OCI-LY3 (cell line): ENCODE measurements around the gene EAF1.
"Not testable (repeated sequence)": the region's sequence is repeated elsewhere in the genome, so short reads cannot be mapped to it uniquely, and the experiment has no call there.

Source experiments
- H2AFZ ChIP-seq: fragments of 200-600, 300-600 bp; shearing (Covaris generic); 2 replicates; pipeline ENCODE4 v1.6.0; 2014; ENCODE audit warnings: antibody characterized with exemption, low read depth, low read length
- H3K27ac ChIP-seq: fragments of 200-600, 300-600 bp; sonication (generic); 2 replicates; pipeline ENCODE4 v1.5.1; 2014; ENCODE audit warnings: mild to moderate bottlenecking, low read length, moderate library complexity, mixed read lengths
- H3K27me3 ChIP-seq: fragments of 200-600, 300-600 bp; sonication (generic); 2 replicates; pipeline ENCODE4 v1.6.1; 2014; ENCODE audit warnings: low read depth, low read length, mixed read lengths
- H3K36me3 ChIP-seq: fragments of 200-600, 300-600 bp; sonication (generic); replicated peaks from 2 replicates; pipeline ENCODE3; 2014; ENCODE audit warnings: low read depth, low read length, mixed read lengths
- H3K4me1 ChIP-seq: fragments of 300-600, 200-600 bp; sonication (generic); 2 replicates; pipeline ENCODE4 v1.6.1; 2014; ENCODE audit warnings: low read length, mixed read lengths
- H3K4me2 ChIP-seq: fragments of 200-600, 300-600 bp; sonication (generic); 2 replicates; pipeline ENCODE4 v1.6.1; 2014; ENCODE audit warnings: low read length, mixed read lengths
- H3K4me3 ChIP-seq: fragments of 300-600, 200-600 bp; sonication (generic); 2 replicates; pipeline ENCODE4 v1.5.1; 2014; ENCODE audit warnings: antibody characterized with exemption, mild to moderate bottlenecking, low read length, moderate library complexity
- H3K79me2 ChIP-seq: fragments of 300-600, 200-600 bp; shearing (Covaris generic); 2 replicates; pipeline ENCODE4 v1.6.1; 2014; ENCODE audit warnings: mild to moderate bottlenecking, low read length, mixed read lengths
- H3K9ac ChIP-seq: fragments of 300-600, 200-600 bp; shearing (Covaris generic); 2 replicates; pipeline ENCODE4 v1.6.0; 2014; ENCODE audit warnings: mild to moderate bottlenecking, low read length, moderate library complexity
- H3K9me3 ChIP-seq: fragments of 200-600, 300-600 bp; shearing (Covaris generic); 2 replicates; pipeline ENCODE4 v1.6.1; 2014; ENCODE audit warnings: low read length, mixed read lengths; ENCODE audit not compliant: insufficient read depth
- H4K20me1 ChIP-seq: fragments of 200-600, 300-600 bp; sonication (generic); 2 replicates; pipeline ENCODE4 v1.6.1; 2016; ENCODE audit warnings: low read length, mixed read lengths; ENCODE audit not compliant: insufficient read depth
- CTCF ChIP-seq: fragments of 200-600, 300-600 bp; sonication (generic); IDR thresholded peaks from 2 replicates; pipeline ENCODE4 v1.5.1; 2014; ENCODE audit warnings: antibody characterized with exemption, low read length, low read depth
- EZH2phosphoT487 ChIP-seq: fragments of 200-600 bp; shearing (Covaris generic); IDR thresholded peaks from 2 replicates; pipeline ENCODE4 v1.6.1; 2018; ENCODE audit warnings: antibody characterized with exemption, mixed run types, low read depth

Gene EAF1

DNA sequence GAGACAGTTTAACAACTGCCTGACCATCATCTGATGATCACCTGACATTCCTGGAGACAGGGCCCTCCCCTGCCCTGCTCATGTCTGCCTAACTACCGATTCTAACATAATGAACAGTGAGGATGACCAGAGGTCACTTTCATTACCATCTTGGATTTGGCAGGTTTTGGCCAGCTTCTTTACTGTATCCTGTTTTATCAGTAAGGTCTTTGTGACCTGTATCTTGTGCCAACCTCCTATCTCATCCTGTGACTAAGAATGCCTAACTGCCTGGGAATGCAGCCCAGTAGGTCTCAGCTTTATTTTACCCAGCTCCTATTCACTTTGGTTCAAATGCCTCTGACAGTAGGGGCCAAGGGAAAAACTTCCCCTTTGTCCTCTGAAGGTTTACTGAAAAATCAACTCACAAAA lies 40.2 kb upstream of the EAF1 start:
- H2AFZ ChIP-seq = no peak overlapping the region
- peak overlapping the region; percentile 23; the same call in 1 of the 2 replicates for H3K9ac ChIP-seq
- TF ChIP-seq CTCF (no peak), EZH2phosphoT487 (no peak)
- H3K4me3 ChIP-seq = no peak overlapping the region
- H3K4me2 ChIP-seq = peak overlapping the region; percentile 2; the same call in 1 of the 2 replicates
- no peaks in the 10 kb centered on the region for H3K27me3 ChIP-seq
- peak overlapping the region; percentile 36 for H3K27ac ChIP-seq
- H3K9me3 ChIP-seq = peaks cover 13% of the 10 kb centered on the region
- no peaks in the 10 kb centered on the region for H4K20me1 ChIP-seq
- no peaks in the 10 kb centered on the region for H3K79me2 ChIP-seq
- peaks cover 13% of the 10 kb centered on the region for H3K36me3 ChIP-seq
- peaks cover 88% of the 10 kb centered on the region for H3K4me1 ChIP-seq

DNA sequence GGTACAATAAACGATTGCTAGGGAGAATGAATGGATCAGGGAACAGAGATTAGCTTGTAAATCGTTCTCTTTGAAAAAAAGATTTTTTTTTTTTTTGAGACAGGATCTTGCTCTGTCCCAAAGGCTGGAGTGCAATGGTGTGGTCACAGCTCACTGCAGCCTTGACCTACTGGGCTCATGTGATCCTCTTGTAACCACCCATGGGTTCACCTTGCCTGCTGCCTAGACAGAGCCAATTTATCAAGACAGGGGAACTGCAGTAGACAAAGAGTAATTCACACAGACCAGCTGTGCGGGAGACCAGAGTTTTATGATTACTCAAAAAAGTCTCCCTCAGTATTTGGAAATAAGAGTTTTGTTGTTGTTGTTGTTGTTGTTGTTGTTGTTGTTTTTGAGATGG lies 39.7 kb upstream of the EAF1 start:
- no peaks in the 10 kb centered on the region for H3K27me3 ChIP-seq
- TF ChIP-seq CTCF (no peak), EZH2phosphoT487 (no peak)
- peak overlapping the region; percentile 36 for H3K27ac ChIP-seq
- H3K9me3 ChIP-seq = peaks cover 13% of the 10 kb centered on the region
- H3K36me3 ChIP-seq = peaks cover 13% of the 10 kb centered on the region
- peak overlapping the region; percentile 23; the same call in 1 of the 2 replicates for H3K9ac ChIP-seq
- peak overlapping the region; percentile 2; the same call in 1 of the 2 replicates for H3K4me2 ChIP-seq
- peaks cover 82% of the 10 kb centered on the region for H3K4me1 ChIP-seq
- no peak overlapping the region for H3K4me3 ChIP-seq
- no peaks in the 10 kb centered on the region for H3K79me2 ChIP-seq
- no peaks in the 10 kb centered on the region for H4K20me1 ChIP-seq
- no peak overlapping the region for H2AFZ ChIP-seq

- H3K79me2 ChIP-seq, H2AFZ ChIP-seq, H4K20me1 ChIP-seq, H3K27me3 ChIP-seq, H3K4me2 ChIP-seq, H3K4me3 ChIP-seq: not testable (repeated sequence)
- Histone ChIP-seq H3K9ac (0 out of 2 replicates have a peak overlapping the region, but pooled peaks have one; percentile 5), H3K4me1 (peaks cover 81% of the 10 kb centered on the region), H3K27ac (peak overlapping the region; percentile 40), H3K36me3 (peaks cover 13% of the 10 kb centered on the region), H3K9me3 (peaks cover 13% of the 10 kb centered on the region)
Observed at GRCh38 chr3:15388335-15388734, 39.1 kb upstream of the EAF1 start.

DNA sequence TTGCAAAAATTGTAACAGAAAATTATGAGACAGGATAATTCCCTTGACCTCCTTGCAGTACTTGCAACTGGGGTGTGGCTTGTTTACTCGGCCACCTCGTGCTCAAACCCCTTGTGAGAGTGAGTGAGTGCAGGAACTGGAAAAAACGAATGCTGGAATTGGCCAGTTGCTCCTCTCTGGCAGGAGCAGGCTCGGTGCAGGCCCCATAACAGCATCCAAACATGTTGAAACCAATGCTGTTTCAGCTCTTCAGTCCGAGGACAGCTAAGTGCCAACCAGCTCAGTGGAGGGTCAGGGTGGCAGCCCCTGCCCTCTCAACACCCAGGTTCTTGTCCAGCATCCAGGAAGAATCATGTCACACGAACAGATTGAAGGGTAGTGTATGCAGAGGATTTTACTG lies 36.9 kb upstream of the EAF1 start:
- Histone ChIP-seq H3K4me2 (peak overlapping the region; percentile 7), H4K20me1 (no peaks in the 10 kb centered on the region), H3K4me1 (peaks cover 62% of the 10 kb centered on the region), H2AFZ (peak overlapping the region; percentile 20; the same call in 1 of the 2 replicates), H3K9me3 (peaks cover 12% of the 10 kb centered on the region), H3K79me2 (no peaks in the 10 kb centered on the region), H3K27me3 (no peaks in the 10 kb centered on the region), H3K36me3 (peaks cover 12% of the 10 kb centered on the region), H3K9ac (peak overlapping the region; percentile 19; the same call in 1 of the 2 replicates), H3K27ac (peak overlapping the region; percentile 54; the same call in 1 of the 2 replicates), H3K4me3 (no peak overlapping the region)
- TF ChIP-seq EZH2phosphoT487 (no peak), CTCF (no peak)
